GM23338 (cell line): Measurements from ENCODE around the gene ISLR2.

Source experiments
- CREB1 ChIP-seq: fragments of 250-450 bp; sonication (Bioruptor Pico); IDR thresholded peaks from 2 replicates; pipeline ENCODE4 v1.5.0; 2020; ENCODE audit warnings: low read depth, mild to moderate bottlenecking, moderate library complexity
- CTCF ChIP-seq, 2 experiments: fragments of 200-600 bp in 1 of 2; sonication (generic) in 1 of 2; conservative IDR thresholded peaks; 2 replicates each; pipeline versions ENCODE4 v1.5.1 to v1.6.1; 2016 to 2017; ENCODE audit warnings: antibody characterized with exemption in 2 of 2, low read depth in 2 of 2, mild to moderate bottlenecking in 2 of 2, moderate library complexity in 1 of 2
- ETS1 ChIP-seq: IDR thresholded peaks from 2 replicates; pipeline ENCODE4 v1.6.1; 2016; ENCODE audit warnings: antibody characterized with exemption
- EZH2 ChIP-seq: fragments of 200-600 bp; sonication (generic); IDR thresholded peaks from one replicate; pipeline ENCODE4 v1.8.0; 2017; ENCODE audit warnings: antibody characterized with exemption, mild to moderate bottlenecking, low read depth; ENCODE audit not compliant: unreplicated experiment
- EZH2phosphoT487 ChIP-seq: fragments of 200-600 bp; sonication (generic); IDR thresholded peaks from one replicate; pipeline ENCODE4 v1.8.1; 2018; ENCODE audit warnings: antibody characterized with exemption; ENCODE audit not compliant: unreplicated experiment
- NANOG ChIP-seq: IDR thresholded peaks from 2 replicates; pipeline ENCODE4 v1.6.1; 2016; ENCODE audit warnings: antibody characterized with exemption, borderline replicate concordance
- POLR2AphosphoS5 ChIP-seq: IDR thresholded peaks from 2 replicates; pipeline ENCODE4 v1.6.1; 2016; ENCODE audit warnings: antibody characterized with exemption, low read depth
- STAT1 ChIP-seq: IDR thresholded peaks from one replicate; pipeline ENCODE4 v1.6.1; 2016; ENCODE audit warnings: antibody characterized with exemption; ENCODE audit not compliant: unreplicated experiment
- ZNF114 ChIP-seq: fragments of 250-450 bp; sonication (Bioruptor Pico); IDR thresholded peaks from 2 replicates; pipeline ENCODE4 v1.5.0; 2020; ENCODE audit warnings: mild to moderate bottlenecking, moderate library complexity
- TF ChIP-seq, protein P1 (sequence below): IDR thresholded peaks from one replicate; pipeline ENCODE4 v1.6.1; 2018; ENCODE audit warnings: antibody characterized with exemption; ENCODE audit not compliant: unreplicated experiment

DNA sequence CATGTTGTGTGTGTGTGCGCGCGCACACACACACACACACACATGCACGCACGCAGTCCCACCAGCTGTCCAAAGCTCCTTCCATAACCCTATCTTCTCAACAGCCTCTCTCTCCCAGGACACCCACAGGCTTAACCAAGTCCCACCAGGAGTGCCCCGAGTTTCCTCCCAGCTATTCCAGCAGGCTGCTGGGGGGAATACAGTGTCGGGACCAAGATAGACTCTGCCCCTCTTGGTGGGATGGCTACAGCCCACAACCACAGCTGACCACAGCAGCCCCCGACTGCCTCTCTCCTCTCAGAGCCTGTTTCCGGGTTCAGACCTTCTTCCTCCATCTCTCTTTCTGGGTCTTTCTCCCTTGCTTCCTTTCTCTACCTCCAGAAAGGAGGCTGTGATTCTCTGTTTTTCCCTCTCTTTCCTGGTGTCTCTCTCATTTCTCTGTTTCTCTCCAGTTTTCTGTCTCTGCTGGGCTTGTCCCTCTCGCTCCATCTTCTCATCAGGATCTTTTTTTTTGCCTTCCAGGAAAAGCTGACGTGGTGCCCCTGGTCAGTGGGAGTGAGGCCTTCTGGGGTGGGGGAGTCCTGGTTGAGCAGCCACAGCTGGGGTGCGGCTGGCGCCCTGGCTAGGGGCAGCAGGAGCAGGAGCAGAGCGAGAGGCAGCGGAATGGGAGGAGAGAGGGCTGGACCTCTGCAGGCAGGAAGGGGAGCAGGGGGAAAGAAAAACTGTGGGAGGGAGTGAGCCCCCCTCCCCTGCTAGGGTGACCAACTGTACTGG, 39.9 kb downstream of the ISLR2 start:
- TF ChIP-seq CTCF (conservative IDR thresholded peaks at IDR 0.05; ENCODE audit: low read depth in 2 of 2) (no peak), ETS1 (no peak), POLR2AphosphoS5 (no peak), EZH2 (no peak), EZH2phosphoT487 (no peak), CREB1 (no peak), ZNF114 (no peak), STAT1 (no peak), NANOG (no peak)
- TF ChIP-seq, protein P1, sequence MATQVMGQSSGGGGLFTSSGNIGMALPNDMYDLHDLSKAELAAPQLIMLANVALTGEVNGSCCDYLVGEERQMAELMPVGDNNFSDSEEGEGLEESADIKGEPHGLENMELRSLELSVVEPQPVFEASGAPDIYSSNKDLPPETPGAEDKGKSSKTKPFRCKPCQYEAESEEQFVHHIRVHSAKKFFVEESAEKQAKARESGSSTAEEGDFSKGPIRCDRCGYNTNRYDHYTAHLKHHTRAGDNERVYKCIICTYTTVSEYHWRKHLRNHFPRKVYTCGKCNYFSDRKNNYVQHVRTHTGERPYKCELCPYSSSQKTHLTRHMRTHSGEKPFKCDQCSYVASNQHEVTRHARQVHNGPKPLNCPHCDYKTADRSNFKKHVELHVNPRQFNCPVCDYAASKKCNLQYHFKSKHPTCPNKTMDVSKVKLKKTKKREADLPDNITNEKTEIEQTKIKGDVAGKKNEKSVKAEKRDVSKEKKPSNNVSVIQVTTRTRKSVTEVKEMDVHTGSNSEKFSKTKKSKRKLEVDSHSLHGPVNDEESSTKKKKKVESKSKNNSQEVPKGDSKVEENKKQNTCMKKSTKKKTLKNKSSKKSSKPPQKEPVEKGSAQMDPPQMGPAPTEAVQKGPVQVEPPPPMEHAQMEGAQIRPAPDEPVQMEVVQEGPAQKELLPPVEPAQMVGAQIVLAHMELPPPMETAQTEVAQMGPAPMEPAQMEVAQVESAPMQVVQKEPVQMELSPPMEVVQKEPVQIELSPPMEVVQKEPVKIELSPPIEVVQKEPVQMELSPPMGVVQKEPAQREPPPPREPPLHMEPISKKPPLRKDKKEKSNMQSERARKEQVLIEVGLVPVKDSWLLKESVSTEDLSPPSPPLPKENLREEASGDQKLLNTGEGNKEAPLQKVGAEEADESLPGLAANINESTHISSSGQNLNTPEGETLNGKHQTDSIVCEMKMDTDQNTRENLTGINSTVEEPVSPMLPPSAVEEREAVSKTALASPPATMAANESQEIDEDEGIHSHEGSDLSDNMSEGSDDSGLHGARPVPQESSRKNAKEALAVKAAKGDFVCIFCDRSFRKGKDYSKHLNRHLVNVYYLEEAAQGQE: no peak
